ENCODE data around the gene ZNRF1.

ZNRF1 gene

DNA sequence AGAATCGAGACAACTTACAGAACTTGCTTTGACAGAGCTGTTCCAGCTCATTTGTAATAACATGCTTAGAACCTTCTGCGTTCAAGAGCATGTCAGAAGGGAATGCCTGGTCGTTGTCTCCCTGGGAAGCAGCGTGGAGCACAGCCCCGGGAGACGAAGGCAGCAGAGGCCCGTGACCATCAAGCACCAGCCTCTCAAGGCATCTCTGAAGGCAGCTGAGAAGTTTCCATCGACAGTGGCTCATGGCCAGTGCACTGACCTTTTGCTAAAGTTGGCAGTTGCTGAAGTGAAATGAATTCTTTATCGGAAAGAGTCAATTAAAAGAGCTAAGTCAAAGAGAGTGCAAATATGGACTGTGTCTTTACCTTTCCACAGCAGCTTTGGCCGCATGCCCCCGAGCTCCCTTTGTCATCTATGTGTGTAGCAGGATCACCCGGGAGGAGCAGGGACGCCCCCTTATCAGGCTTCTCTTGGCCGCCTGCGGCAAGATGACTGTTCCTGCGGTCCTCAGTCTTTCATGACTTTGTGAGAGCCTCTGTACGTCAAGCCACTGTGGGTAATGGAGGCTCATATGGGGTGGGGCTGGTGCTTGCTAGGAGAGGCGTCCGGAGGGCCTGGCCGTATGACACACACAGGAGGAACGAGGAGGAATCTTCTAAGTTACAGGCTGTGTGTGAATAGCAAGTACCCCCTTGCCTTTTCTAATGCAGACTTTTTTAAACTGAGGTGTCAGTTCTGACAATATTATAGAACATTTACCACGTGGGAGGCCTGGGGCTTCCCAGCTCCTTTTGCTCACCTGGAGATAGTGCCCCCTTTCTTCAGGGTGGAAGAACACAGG lies 63.5 kb downstream of the ZNRF1 start:
- peak in 1 of 3 experiments; percentile 36 for DNase-seq

DNA sequence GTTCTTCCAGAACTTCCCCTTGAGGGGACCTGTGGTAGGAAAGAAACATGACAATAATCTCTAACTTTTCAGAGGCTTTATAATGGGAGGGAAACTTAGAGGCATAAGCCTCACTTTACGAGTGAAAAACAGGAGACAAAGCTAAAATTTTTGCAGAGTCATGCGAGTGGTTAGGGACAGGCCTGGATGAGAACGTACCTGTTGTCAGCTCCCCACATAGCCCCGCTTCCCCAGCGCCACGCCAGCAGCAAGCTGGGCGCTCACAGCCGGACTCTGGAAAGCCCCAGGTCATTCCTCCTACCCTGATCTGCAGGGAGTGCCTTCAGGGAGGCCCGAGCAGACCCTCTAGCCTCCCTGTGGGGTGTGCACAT lies 64.1 kb downstream of the ZNRF1 start:
- no peak for DNase-seq

DNA sequence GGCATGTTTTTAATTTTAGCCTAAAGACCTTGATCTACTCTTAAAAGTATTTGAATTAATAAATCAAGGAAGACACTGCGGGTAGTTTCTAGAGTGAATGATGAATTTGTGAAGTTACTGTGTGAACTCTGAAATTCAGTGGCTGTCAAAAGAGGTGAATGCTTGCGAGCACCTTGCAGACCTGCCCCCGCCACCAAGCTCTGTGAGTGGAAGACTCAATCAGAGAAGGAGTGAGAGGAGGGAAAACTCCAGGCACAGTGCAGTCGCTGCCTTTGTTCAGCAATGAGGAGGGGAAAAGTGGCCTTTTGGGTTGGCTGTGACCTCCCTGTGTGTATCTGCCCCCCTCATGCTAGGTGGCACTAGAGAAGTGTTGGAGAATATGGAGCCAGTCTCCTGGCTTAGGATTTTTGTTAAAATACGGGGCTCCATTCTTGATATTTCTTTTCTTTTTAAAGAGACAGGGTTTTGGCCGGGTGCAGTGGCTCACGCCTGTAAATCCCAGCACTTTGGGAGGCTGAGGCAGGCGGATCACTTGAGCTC lies 64.8 kb downstream of the ZNRF1 start:
- no peak for DNase-seq

DNA sequence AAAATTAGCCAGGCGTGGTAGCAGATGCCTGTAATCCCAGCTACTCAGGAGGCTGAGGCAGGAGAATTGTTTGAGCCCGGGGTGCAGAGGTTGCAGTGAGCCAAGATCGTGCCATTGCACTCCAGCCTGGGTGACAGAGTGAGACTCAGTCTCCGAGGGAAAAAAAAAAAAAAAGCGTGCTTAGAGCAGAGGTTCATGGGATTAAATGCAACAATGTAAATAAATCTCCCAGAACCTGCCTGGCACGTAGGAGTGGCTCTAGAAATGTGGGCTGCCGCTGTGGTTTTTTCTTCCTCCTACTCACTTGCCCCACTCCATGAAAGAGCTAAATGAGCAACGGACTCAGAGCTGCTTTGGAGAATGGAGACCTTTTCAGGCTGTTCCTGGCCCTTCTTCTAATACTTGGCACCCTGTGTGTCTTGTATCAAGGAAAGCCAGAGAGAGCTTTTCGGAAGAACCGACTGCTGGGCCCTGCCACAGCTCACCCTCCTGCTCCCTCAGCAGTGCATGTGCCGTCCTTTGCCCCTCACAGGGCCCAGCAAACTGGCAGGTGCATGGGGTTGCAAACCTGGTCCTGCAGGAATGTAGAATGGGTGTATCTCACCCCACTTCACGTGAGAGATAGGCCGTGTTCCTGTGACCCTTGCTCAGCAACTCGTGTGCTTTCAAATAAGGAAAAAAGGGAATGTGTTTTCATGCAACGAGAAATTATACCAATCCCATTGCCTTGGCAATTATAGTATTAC lies 65.8 kb downstream of the ZNRF1 start:
- DNase-seq: peak in 1 of 3 experiments; percentile 59

DNA sequence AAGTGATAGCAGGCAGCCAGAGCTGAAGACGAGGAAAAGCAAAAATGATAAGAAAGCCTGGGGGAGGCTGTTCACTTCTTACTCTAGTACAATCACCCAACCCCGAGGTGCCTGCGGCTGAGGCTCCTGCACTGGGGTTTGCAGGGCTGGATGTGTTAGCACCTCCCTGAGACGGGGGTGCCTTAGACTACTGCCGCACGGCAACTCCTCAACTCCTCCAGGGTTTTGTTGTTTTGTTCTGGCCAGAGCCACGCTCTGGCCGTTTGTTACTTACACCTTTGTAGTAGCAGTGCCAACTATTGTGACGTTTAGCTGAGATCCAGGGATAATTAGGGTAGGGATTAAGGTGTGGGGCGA lies 66.3 kb downstream of the ZNRF1 start:
- no peak for DNase-seq

DNA sequence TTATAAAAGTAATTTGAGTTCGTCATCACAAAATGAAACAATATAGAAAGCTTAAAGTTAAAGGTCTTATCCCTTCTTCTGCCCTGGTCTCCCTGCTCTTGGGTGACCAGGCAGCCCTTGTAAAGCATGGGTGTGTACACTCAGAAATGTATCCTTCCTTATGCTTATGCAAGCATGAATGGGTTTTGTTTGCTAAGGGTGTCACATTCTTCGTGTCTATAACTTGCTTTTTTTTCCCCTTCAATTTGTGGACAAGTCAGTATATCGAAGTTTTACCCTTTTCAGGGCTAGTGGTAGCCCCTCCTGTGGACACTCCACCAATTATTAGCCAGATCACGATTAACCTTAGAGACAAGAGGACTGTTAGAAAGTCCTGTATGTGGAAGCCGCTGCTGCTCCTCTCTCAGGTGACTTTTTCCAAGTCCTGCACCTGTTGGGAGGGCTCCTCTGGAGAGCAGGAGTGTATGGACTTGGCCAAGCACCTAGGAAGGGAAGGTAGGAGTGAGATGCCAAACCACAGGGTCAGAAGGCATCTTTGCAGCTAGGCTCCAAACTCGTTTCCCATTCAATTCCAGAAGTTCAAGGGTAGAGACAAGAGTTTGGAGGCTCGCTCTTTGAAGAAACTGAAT lies 66.8 kb downstream of the ZNRF1 start:
- DNase-seq: peak in 1 of 3 experiments; percentile 13

DNA sequence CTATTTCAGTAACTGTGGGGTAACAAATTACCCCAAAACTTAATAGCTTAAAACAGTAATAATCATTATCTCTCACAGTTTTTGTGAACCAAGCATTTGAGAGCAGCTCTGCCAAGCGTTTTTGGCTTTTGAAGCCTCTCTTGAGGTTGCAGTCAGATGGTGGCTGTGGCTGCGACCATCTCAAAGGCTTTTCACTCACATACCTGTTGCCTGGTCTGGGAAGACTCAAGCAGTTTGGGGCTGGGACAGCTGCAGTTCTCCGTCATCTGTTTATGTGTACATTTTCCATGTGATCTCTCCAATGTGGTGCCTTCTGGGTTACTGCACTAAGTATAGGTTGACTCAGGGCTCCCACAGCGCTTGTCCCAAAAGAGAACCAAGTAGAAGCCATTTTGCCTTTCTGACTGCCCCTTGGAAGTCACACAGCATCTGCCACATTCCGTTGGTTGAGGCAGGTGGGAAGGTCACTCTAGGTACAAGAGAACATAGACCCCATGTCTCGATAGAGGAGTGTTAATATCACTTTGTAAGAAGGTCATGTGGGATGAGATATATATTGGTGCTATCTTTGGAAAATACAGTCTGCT lies 68.1 kb downstream of the ZNRF1 start:
- DNase-seq: no peak

DNA sequence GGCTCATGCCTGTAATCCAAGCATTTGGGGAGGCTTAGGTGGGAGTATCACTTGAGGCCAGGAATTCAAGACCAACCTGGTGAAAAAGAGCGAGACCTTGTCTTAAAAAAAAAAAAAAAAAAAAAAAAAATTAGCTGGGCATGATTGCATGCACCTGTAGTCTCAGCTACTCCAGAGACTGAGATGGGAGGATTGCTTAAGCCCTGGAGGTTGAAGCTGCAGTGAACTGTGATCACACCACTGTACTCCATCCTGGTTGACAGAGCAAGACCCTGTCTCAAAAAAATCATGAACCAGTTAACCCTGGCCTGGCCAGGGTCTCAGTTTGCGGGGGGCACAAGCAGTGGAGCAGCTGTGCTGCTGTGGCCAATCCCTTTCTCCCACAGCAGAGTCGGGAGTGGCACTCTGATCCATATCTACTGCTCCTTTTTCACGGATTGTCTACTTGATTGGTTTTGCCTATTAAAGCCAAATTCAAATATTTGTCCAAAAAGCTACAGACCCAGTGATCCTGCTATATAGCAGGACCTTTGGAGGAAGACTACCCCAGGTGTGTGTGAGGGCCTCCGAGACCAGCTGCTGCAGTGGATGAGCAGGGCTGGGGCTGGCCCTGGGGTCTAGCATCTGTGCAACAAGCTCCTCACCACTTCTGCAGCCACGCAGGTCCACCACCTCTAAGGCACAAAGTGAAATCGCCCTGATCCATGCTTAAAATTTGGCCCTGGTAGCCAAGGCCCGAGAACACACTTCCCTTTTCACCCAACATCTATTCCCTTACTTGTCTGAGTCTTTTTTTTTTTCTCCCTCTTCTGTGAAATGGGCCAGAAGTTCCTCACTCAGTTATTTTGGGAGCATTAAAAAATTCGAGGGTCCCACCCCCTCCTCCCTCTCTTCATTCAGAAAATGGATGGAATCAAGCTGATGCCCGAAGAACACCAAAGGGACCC lies 69.5 kb downstream of the ZNRF1 start:
- no peak for DNase-seq

DNA sequence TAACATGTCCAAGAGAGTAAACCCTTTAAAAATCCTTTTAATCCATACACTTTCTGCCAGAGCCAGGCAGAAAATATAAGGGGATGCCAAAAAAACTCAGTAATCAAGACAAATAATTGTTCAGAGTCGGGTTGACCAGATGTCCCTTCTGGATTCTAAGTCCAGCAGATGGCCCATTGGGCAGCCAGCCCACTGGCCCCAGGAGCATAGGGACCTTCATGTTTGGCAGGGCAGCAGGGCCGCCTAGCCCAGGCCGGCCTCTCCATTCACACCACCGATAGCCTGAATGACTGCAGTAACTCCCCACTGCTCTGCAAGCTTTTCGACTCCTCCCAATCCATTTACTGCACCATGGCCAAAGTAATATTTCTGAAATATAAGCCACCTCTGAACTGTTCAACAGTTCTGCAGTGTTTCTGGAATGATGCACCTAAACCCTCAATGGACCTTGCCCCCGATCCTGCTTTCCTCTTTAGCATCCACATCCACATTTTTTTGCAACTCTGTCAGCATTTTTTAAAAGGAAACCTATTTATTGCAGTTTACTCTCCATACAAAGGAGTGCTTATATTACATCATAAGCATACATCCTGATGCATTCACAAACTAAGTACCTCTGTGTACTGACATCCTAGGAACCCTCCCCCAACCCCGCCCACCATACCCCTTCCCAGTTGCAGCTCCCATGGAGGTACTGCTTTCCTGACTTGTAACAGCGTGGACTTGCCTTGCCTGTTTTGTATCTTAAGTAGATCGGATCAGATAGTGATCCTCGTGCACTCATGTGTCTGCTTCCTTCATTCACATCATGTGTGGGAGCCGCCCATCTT lies 71.4 kb downstream of the ZNRF1 start:
- no peak for DNase-seq

DNA sequence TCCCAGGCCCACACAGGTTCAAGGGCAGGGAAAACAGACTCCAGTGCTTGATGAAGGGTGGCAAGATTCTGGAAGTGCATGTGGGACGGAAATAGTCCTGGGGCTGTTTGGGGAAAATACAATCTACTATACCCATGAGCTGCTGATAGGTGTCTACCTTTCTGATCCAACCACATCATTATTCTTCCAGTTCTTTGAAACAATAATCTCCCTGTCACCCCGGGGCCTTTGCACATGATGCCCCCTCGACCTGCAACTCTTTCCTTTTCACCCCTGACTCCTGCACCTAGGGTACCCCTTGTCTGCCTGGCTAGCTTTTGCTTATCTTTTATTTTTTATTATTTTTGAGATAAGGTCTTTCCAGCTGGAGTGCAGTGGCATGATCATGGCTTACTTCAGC lies 72.8 kb downstream of the ZNRF1 start:
- no peak for DNase-seq

DNA sequence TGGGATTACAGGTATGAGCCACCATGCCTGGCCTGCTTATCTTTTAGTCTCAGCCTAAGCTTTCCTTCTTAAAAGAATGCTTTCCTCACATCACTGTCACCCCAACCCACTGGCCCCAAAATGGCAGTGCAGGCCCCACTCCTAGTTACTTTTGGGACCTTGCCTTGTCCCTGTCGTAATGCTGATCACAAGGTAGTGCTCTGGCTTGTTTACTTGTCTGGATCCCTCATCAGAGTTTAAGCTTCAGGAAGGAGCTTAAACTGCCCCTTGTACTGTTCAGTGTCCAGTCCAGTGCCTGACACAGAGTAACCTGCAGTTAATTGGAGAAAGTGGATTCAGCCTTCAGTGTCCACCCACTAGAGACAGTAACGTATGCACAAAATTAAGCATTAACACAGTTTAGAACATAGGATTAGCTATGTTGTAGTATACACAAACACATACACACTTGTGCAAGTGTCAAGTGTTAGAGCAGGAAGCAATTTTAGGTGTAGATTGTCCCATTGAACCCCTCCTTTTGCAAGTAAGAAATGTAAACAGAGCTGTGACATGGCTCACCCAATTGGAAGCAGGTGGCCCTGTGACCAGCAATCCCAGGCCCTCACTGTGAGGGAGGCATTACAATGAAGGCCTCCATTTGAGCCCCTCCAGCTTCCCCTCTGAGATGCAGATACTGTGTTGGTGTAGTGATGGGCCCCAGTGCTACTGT lies 73.6 kb downstream of the ZNRF1 start:
- no peak for DNase-seq

DNA sequence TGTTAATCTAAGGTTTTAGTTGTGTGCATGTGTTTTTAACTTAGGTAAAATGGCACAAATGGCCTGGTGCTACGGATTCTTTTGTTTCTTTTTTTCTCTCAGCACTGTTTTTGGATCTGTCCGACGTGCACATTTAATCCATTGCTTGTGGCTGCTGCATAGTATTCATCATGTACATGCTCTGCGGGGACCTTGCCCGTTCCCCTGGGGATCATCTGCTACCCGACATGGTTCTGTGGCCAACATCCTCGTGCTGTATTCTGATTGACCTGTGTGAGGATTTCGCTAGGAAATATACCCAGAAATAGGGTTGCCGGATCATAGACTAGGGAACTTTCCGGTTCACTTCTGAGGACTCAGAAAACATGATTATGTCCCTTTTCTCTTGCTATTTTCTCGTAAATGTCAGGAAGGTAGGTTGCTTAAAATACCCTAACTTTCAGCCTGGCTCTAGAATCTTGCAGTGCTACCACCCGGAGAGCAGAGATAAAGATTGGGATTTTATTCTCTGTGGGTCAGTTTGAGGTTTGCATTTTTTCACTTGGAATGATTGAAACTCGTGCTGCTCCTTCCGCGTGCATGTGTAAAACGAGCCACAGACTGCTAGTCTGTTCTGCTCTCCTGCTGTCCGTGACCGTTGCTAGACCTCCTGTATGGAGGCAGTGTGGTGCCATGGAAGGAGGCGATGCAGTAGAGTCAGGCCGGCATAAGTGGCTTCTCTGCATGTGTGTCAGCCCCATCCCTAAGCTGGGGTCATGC lies 74.9 kb downstream of the ZNRF1 start:
- DNase-seq: no peak

DNA sequence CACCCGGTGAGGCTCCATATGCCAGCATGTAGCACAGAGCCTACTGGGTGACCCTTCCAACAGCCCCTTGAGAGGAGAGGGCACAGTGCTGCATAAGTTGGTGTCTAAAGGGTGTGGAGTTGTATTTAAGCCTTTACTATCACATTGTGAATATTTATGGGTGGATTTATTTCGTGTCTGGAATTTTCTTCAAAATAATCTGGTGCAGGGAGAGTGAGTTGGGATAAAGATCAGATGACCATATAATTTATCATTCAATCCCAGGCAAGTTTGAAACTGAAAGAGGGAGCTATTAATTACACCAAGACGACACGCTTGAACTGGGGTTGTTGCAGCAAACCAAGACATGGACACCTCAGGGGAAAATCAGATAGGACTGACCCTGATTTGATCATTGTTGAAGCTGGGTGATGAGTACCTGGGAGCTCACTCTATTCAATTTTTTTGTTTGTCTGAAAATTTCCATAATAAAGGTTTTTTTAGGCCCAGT lies 75.5 kb downstream of the ZNRF1 start:
- no peak for DNase-seq

DNA sequence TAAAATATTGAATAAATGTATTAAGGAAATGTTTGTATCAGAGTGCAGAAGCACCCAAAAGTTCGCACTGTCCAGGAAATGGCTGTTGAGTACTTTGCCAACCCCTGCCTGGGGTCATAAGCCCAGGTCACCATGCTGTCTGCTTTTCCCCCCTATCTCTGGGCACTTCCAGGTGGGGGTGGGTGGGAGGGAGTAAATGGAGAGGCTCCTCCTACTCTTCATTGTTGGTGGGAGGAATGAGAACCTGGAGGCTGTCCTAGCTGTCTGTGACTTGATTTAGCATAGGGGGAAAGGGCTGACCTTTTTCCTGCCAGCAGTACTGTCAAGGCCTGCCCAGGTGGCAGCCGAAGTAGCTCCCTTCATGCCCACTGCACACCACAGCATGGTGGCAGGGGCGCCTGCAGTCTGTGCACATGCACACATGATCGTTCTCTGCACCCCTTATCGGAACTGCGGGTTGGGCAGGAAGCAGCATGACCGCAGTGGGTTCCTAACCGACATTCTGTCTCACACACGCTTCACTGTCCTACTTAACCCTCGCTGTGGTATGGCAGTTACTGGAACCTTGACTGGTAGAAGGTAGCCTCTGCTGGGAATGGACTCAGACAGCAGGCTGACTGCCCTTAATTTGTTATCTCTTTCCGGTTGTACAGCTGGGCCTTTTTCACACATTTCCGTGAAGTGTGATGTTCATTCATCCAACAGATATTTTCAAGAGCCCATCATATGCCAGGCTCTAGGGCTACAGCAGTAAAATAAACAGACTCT lies 76.3 kb downstream of the ZNRF1 start:
- DNase-seq: no peak

DNA sequence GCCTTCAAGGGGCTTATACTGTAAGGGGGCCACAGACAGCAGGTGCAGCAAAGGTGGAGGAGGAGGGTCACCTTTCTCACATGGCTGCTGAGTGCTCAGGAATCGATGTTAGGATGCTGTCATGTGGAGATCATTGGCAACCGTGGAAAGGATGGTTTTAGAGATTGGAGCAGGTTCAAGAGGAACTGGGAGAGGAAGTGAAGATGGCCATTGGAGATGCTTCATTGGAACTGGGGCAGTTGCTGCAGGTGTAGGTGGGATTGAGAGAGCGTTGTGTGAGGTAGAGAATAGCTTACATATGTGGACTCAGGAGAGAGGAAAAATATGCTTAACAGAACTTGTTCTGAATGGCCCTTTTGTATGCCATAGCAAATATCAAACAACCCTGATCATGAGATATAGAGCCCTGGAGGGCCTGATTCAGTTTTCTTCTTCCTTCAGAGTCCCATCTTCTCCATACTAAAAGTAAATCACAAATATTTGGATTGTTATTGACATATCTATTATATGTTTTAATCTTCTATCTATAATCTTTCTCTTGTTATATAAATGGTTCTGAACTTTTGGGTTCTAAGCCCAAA lies 77.0 kb downstream of the ZNRF1 start:
- no peak for DNase-seq

DNA sequence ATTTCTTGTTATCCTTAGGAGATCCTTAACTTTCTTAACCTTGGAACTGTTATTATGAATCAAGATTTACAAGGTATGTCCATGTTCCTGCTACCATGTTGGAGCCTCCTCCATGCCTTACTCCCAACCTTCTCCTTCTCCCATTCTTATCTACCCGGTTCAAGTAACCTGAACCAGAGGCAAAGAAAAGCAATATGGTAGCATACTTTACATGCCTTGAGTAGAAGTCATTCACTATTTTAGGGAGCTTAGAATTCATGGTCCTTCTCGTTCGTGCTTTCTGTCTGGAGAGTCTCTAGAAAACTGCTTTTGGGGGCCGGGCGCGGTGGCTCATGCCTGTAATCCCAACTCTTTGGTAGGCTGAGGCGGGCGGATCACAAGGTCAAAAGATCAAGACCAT lies 80.1 kb downstream of the ZNRF1 start:
- DNase-seq: no peak

DNA sequence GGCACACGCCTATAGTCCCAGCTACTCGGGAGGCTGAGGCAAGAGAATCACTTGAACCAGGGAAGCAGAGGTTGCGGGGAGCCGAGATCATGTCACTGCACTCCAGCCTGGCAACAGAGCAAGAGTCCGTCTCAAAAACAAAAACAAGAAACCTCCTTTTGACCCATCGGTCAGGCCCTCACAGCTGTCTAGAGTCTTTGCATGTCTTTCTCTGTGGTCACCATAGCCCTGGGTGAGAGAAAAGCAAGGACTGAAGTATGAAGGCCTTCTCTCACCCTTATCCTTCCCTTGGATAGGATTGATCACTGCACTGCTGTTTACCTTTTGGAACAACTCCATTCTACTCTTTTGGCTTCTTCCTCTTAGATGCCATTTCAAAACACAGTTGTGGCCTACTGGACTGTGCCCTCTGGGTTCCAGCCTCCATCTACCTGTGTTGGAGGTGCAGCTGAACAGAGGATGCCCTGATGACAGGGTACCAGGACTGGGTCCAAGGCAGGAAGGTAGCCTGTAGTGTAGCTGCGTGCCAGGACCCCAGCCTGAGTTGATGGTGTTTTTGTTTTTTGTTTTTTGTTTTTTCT lies 80.6 kb downstream of the ZNRF1 start:
- no peak for DNase-seq

All from NCI-H1417 (cell line).